Loucy (cell line): ENCODE data around the gene ARHGAP10.

Experiments
- H2AFZ ChIP-seq: fragments of 200-600 bp; sonication (generic); 2 replicates; pipeline ENCODE4 v1.6.0; 2016; ENCODE audit warnings: antibody characterized with exemption, mild to moderate bottlenecking, low read length, moderate library complexity
- H3F3A ChIP-seq: fragments of 200-600 bp; 2 replicates; pipeline ENCODE4 v1.6.0; 2016; ENCODE audit warnings: antibody characterized with exemption, low read depth, mild to moderate bottlenecking
- H3K27me3 ChIP-seq: fragments of 200-600 bp; sonication (generic); 2 replicates; pipeline ENCODE4 v1.6.1; 2014; ENCODE audit warnings: low read length, mild to moderate bottlenecking; ENCODE audit not compliant: insufficient read depth, poor library complexity, severe bottlenecking
- H3K36me3 ChIP-seq: fragments of 200-600 bp; sonication (generic); 2 replicates; pipeline ENCODE4 v1.6.1; 2016; ENCODE audit warnings: low read length; ENCODE audit not compliant: insufficient read depth
- H3K4me1 ChIP-seq: fragments of 200-600 bp; sonication (generic); 2 replicates; pipeline ENCODE4 v1.5.1; 2014; ENCODE audit warnings: low read length, mild to moderate bottlenecking; ENCODE audit not compliant: insufficient read depth, poor library complexity, severe bottlenecking
- H3K4me2 ChIP-seq: fragments of 200-600 bp; sonication (generic); 2 replicates; pipeline ENCODE4 v1.6.0; 2014; ENCODE audit warnings: antibody characterized with exemption, low read length, low read depth, mild to moderate bottlenecking; ENCODE audit not compliant: poor library complexity, severe bottlenecking
- H3K4me3 ChIP-seq: fragments of 200-600 bp; sonication (generic); 2 replicates; pipeline ENCODE4 v1.5.1; 2014; ENCODE audit warnings: low read length, mild to moderate bottlenecking, mixed read lengths; ENCODE audit not compliant: poor library complexity, severe bottlenecking
- H3K79me2 ChIP-seq: fragments of 200-600 bp; sonication (generic); 2 replicates; pipeline ENCODE4 v1.6.1; 2014; ENCODE audit warnings: low read length; ENCODE audit not compliant: insufficient read depth
- H3K9ac ChIP-seq: fragments of 200-600 bp; sonication (generic); 2 replicates; pipeline ENCODE4 v1.6.0; 2014; ENCODE audit warnings: mild to moderate bottlenecking, low read depth, low read length, moderate library complexity; ENCODE audit not compliant: poor library complexity, severe bottlenecking
- H3K9me2 ChIP-seq: fragments of 200-600 bp; sonication (generic); replicated peaks from 2 replicates; pipeline ENCODE4 v1.6.1; 2016; ENCODE audit warnings: low read depth, low read length, mixed read lengths
- H3K9me3 ChIP-seq: fragments of 200-600 bp; sonication (generic); 2 replicates; pipeline ENCODE4 v1.6.1; 2014; ENCODE audit warnings: mild to moderate bottlenecking, antibody characterized with exemption, low read length, low read depth; ENCODE audit not compliant: insufficient read depth
- H4K20me1 ChIP-seq: fragments of 200-600 bp; sonication (generic); 2 replicates; pipeline ENCODE4 v1.6.0; 2014; ENCODE audit warnings: antibody characterized with exemption, low read length, mild to moderate bottlenecking; ENCODE audit not compliant: insufficient read depth, poor library complexity, severe bottlenecking
- EZH2phosphoT487 ChIP-seq: fragments of 200-600 bp; IDR thresholded peaks from 2 replicates; pipeline ENCODE4 v1.6.1; 2018; ENCODE audit warnings: antibody characterized with exemption, mild to moderate bottlenecking, moderate library complexity, borderline replicate concordance
- TF ChIP-seq, protein P1 (sequence below): fragments of 200-600 bp; sonication (generic); conservative IDR thresholded peaks from 2 replicates; pipeline ENCODE4 v1.5.1; 2014; ENCODE audit warnings: mild to moderate bottlenecking, antibody characterized with exemption, low read length

The ARHGAP10 gene

DNA sequence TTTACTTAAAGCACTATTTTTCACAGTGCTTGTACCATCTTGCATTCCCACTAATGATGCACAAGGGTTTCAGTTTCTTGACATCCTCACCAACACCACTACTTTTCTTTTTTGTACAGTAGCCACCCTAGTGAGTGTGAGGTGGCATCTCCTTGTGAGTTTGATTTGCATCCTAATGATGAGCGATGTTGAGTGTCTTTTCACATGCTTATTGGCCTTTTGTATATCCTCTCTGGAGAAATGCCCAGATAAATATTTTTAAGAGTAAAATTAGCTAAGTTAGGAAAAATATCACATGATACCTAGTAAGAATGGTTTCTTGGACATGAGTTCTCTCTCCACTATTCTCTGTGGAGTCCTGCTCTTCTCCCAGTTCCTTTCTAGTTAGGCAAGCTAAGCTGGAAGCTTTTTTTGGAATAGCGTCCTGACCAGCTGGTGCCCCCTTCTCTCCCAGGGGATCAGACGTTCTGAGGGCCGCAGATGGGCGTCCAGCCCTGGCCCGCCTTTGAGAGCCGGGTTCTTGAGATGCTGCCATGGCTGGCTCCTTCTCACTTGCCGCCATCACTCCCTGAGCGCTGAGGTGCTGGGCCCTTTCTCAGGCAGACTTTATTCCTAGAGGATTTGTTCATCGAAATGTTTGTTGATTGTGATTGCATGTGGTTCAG is 132.1 kb downstream of the ARHGAP10 start:
- no peak overlapping the region for H3K4me2 ChIP-seq
- no peak overlapping the region for H2AFZ ChIP-seq
- peaks cover 3% of the 10 kb centered on the region; the same call in 1 of the 2 replicates for H3K36me3 ChIP-seq
- H4K20me1 ChIP-seq: no peaks in the 10 kb centered on the region
- no peak overlapping the region for H3K9ac ChIP-seq
- H3F3A ChIP-seq: no peaks in the 10 kb centered on the region
- H3K9me2 ChIP-seq: no peaks in the 10 kb centered on the region
- no peaks in the 10 kb centered on the region for H3K4me1 ChIP-seq
- H3K9me3 ChIP-seq: no peaks in the 10 kb centered on the region
- H3K27me3 ChIP-seq: no peaks in the 10 kb centered on the region
- no peak for TF ChIP-seq EZH2phosphoT487
- TF ChIP-seq, protein P1, sequence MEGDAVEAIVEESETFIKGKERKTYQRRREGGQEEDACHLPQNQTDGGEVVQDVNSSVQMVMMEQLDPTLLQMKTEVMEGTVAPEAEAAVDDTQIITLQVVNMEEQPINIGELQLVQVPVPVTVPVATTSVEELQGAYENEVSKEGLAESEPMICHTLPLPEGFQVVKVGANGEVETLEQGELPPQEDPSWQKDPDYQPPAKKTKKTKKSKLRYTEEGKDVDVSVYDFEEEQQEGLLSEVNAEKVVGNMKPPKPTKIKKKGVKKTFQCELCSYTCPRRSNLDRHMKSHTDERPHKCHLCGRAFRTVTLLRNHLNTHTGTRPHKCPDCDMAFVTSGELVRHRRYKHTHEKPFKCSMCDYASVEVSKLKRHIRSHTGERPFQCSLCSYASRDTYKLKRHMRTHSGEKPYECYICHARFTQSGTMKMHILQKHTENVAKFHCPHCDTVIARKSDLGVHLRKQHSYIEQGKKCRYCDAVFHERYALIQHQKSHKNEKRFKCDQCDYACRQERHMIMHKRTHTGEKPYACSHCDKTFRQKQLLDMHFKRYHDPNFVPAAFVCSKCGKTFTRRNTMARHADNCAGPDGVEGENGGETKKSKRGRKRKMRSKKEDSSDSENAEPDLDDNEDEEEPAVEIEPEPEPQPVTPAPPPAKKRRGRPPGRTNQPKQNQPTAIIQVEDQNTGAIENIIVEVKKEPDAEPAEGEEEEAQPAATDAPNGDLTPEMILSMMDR: no peak
- H3K4me3 ChIP-seq: no peak overlapping the region
- H3K79me2 ChIP-seq: no peaks in the 10 kb centered on the region

DNA sequence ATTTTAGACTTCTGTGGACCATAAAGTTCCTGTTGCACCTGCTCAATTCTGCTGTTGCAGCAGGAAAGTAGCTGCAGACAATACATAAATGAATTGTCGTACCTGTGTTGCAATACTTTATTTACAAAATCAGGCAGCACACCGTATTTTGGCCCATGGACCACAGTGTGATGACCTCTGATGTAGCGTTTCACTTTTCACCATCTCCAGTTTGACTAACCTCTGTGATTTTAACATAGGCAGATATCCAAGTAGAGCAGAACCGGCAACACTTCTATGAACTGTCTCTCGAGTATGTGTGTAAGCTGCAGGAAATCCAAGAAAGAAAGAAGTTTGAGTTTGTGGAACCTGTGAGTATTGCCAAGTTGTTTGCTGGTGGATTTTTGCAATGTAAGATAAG is 132.7 kb downstream of the ARHGAP10 start:
- no peaks in the 10 kb centered on the region for H3F3A ChIP-seq
- no peaks in the 10 kb centered on the region for H3K9me2 ChIP-seq

DNA sequence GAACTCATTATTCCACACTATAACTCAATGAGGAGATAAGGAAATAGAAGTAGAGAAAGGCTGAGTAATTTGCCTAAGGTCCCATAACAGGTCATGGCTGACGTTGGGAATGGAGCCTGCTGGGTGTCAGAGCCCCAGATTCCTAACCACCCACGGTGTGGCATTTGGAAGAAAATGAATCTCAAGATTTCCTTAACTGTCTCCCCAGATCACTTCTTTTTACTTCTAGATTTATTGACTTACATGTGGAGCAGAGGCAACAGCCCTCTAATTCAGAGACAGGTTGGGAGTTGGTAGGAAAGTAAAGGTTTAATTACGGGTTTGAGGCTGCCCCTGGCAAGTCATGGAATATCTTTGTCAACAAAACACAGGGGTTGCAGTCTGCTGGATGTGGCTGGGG is 134.0 kb downstream of the ARHGAP10 start:
- H4K20me1 ChIP-seq: no peaks in the 10 kb centered on the region
- H3K79me2 ChIP-seq: no peaks in the 10 kb centered on the region
- H2AFZ ChIP-seq: no peak overlapping the region
- TF ChIP-seq EZH2phosphoT487: no peak
- TF ChIP-seq, protein P1: no peak
- H3K4me1 ChIP-seq: no peaks in the 10 kb centered on the region
- H3K9me3 ChIP-seq: no peaks in the 10 kb centered on the region
- H3F3A ChIP-seq: no peaks in the 10 kb centered on the region
- H3K9ac ChIP-seq: no peak overlapping the region
- no peak overlapping the region for H3K4me3 ChIP-seq
- H3K4me2 ChIP-seq: no peak overlapping the region
- no peaks in the 10 kb centered on the region for H3K9me2 ChIP-seq
- H3K27me3 ChIP-seq: no peaks in the 10 kb centered on the region
- H3K36me3 ChIP-seq: no peaks in the 10 kb centered on the region; the same call in 1 of the 2 replicates

More for the DNA sequence above, 132.7 kb downstream of the ARHGAP10 start:
- H3K4me3 ChIP-seq: no peak overlapping the region
- no peaks in the 10 kb centered on the region for H3K9me3 ChIP-seq
- H3K27me3 ChIP-seq: no peaks in the 10 kb centered on the region
- H3K9ac ChIP-seq: no peak overlapping the region
- H2AFZ ChIP-seq: no peak overlapping the region
- no peaks in the 10 kb centered on the region for H3K79me2 ChIP-seq
- no peak for TF ChIP-seq EZH2phosphoT487
- TF ChIP-seq, protein P1: no peak
- no peak overlapping the region for H3K4me2 ChIP-seq
- no peaks in the 10 kb centered on the region for H4K20me1 ChIP-seq
- no peaks in the 10 kb centered on the region for H3K4me1 ChIP-seq
- peaks cover 3% of the 10 kb centered on the region; the same call in 1 of the 2 replicates for H3K36me3 ChIP-seq
